HFFc6 (cell line): Measurements from ENCODE around the gene RAMP2. TPM values are rescaled to one million over a fixed set of nuclear protein-coding genes. Genes with fewer than 3 reads are reported as not detected.
A peak's percentile ranks its signal among the peaks of the same experiment; 100 is the strongest.
"Not testable (repeated sequence)": the region's sequence is repeated elsewhere in the genome, so short reads cannot be mapped to it uniquely, and the experiment has no call there.

Experiments
- DNase-seq: peaks from one replicate; pipeline ENCODE4 v3.0.0-alpha.2; 2018
- H3K27ac Mint-ChIP-seq: 2 replicates; pipeline ENCODE4 v1.8.0; 2020; ENCODE audit warnings: mild to moderate bottlenecking, mixed read lengths
- H3K27me3 Mint-ChIP-seq: 2 replicates; pipeline ENCODE4 v1.8.0; 2021; ENCODE audit warnings: mild to moderate bottlenecking, moderate library complexity, mixed read lengths; ENCODE audit not compliant: insufficient read depth
- H3K36me3 Mint-ChIP-seq: 2 replicates; pipeline ENCODE4 v1.8.0; 2021; ENCODE audit warnings: low read depth, mixed read lengths
- H3K4me1 Mint-ChIP-seq: 2 replicates; pipeline ENCODE4 v1.8.0; 2020; ENCODE audit warnings: low read depth, mixed read lengths
- H3K4me3 Mint-ChIP-seq: 2 replicates; pipeline ENCODE4 v1.8.0; 2020; ENCODE audit warnings: mild to moderate bottlenecking, moderate library complexity, mixed read lengths
- H3K9me3 Mint-ChIP-seq: 2 replicates; pipeline ENCODE4 v1.8.0; 2020; ENCODE audit warnings: mild to moderate bottlenecking, mixed read lengths
- CTCF ChIP-seq: fragments of 200-600 bp; sonication (generic); IDR thresholded peaks from 2 replicates; pipeline ENCODE4 v1.5.0; 2021; ENCODE audit warnings: antibody characterized with exemption, mild to moderate bottlenecking
- total RNA-seq, 6 experiments: library from RNA; stranded (reverse); fragmentation: NEBNext Ultra II Directional; extraction: Animal tissue kit (Norgen Biotek cat#: 25700); gene quantifications; 2 replicates in 1 of 6; 3 replicates in 5 of 6; pipeline ENCODE4 v1.2.3, GENCODE V29; 2021

RAMP2 gene
- total RNA-seq, 6 experiments from 2014 or later, result 0.40 to 1.3 (median 0.80) TPM

GRCh38 chr17:42761638-42762037 is 611 bp downstream of the RAMP2 start:
- Mint-ChIP-seq H3K9me3 (no peaks in the 10 kb centered on the region), H3K27ac (no peak overlapping the region), H3K4me3 (peak overlapping the region; percentile 24; the same call in 1 of the 2 replicates), H3K27me3 (peaks cover 16% of the 10 kb centered on the region), H3K36me3 (no peaks in the 10 kb centered on the region), H3K4me1 (peaks cover 8% of the 10 kb centered on the region)
- no peak for DNase-seq
- no peak for TF ChIP-seq CTCF

DNA sequence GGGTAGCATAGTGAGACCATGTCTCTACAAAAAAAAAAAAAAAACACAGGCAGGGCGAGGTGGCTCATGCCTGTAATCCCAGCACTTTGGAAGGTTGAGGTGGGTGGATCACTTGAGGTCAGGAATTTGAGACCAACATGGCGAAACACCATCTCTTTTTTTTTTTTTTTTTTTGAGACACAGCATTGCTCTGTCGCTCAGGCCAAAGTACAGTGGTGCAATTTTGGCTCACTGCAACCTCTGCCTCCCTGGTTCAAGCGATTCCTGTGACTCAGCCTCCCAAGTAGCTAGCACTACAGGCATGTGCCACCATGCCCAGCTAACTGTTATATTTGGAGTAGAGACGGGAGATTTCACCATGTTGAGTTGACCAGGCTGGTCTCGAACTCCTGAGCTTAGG is 5.1 kb downstream of the RAMP2 start:
- no peaks in the 10 kb centered on the region for H3K36me3 Mint-ChIP-seq
- no peak for TF ChIP-seq CTCF
- no peaks in the 10 kb centered on the region for H3K9me3 Mint-ChIP-seq
- H3K27me3 Mint-ChIP-seq, result peaks cover 5% of the 10 kb centered on the region; the same call in 1 of the 2 replicates
- no peak for DNase-seq
- no peak overlapping the region for H3K4me3 Mint-ChIP-seq
- H3K27ac Mint-ChIP-seq, result no peak overlapping the region
- peaks cover 16% of the 10 kb centered on the region for H3K4me1 Mint-ChIP-seq

DNA sequence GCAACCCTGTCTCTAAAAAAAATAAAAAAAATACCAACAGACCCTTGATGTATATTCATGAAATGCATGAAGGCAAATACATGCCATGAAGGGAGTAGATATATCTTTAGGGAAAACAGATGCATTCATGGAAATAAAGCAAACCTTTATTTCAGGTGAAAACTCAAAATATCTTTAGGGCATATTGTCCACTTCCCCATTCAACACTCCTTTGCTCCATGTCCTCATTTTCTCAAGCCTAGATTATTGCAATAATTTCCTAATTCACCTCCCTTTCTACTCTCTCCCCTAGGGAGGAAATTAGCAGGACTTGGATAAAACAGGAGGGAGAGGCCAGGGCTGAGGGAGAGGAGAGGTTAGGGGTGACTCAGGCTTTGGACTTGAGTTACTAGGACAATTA is 6.5 kb downstream of the RAMP2 start:
- no peaks in the 10 kb centered on the region for H3K9me3 Mint-ChIP-seq
- no peak for DNase-seq
- no peaks in the 10 kb centered on the region for H3K36me3 Mint-ChIP-seq
- peaks cover 5% of the 10 kb centered on the region; the same call in 1 of the 2 replicates for H3K27me3 Mint-ChIP-seq
- H3K4me1 Mint-ChIP-seq, result peaks cover 25% of the 10 kb centered on the region
- H3K4me3 Mint-ChIP-seq, result no peak overlapping the region
- TF ChIP-seq CTCF, result no peak
- H3K27ac Mint-ChIP-seq, result no peak overlapping the region

DNA sequence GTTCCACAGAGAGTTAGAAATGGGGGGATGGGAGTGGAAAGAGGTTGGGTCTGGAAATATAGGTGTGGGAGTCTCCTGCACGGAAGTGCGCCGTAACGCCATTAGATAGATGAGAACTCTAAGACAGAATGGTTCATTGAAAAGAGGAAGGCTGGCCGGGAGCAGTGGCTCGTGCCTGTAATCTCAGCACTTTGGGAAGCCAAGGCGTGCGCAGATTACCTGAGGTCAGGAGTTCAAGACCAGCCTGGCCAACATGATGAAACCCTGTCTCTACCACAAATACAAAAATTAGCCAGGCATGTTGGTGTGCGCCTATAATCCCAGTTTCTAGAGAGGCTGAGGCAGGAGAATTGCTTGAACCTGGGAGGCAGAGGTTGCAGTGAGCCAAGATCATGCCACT is 7.0 kb downstream of the RAMP2 start:
- H3K4me3 Mint-ChIP-seq, H3K27ac Mint-ChIP-seq, H3K27me3 Mint-ChIP-seq, DNase-seq, H3K36me3 Mint-ChIP-seq, H3K9me3 Mint-ChIP-seq: not testable (repeated sequence)
- H3K4me1 Mint-ChIP-seq, result peaks cover 26% of the 10 kb centered on the region

- not testable (repeated sequence) for H3K27me3 Mint-ChIP-seq, H3K9me3 Mint-ChIP-seq, DNase-seq, H3K27ac Mint-ChIP-seq, H3K4me3 Mint-ChIP-seq, H3K36me3 Mint-ChIP-seq
- H3K4me1 Mint-ChIP-seq, result peaks cover 36% of the 10 kb centered on the region
Measured at GRCh38 chr17:42769964-42770363, 8.9 kb downstream of the RAMP2 start.

DNA sequence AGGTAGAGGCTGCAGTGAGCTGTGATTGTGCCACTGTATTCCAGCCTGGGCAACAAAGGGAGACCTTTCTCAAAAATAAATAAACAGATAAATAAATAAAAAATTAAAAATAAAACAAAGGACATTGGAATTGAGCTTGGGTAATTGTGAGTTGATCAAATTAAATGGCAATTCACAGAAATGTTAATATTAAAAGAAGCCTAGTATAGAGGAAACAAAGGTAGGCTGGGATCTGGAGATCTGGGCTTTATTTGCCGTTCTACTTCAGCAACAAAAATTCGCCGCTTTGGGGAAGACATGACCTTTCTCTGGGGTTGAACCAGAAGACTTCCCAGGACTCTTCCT is 11.9 kb downstream of the RAMP2 start:
- H3K4me1 Mint-ChIP-seq, result peaks cover 41% of the 10 kb centered on the region
- peaks cover 14% of the 10 kb centered on the region; the same call in 1 of the 2 replicates for H3K36me3 Mint-ChIP-seq
- no peak for TF ChIP-seq CTCF

More for the DNA sequence above, 11.9 kb downstream of the RAMP2 start:
- DNase-seq, result no peak
- Mint-ChIP-seq H3K4me3 (peak overlapping the region; percentile 98), H3K27ac (peak overlapping the region; percentile 94), H3K9me3 (no peaks in the 10 kb centered on the region), H3K27me3 (peaks cover 7% of the 10 kb centered on the region)
